Mesothelial cell of epicardium (in vitro differentiated cells): ENCODE results near the gene CORIN. TPM values are rescaled to one million over a fixed set of nuclear protein-coding genes. Genes with fewer than 3 reads are reported as not detected.

Source experiments
- DNase-seq, 2 experiments: peaks; one replicate each; pipeline ENCODE4 v3.0.0; 2021; ENCODE audit warnings: low spot score in 2 of 2; ENCODE audit not compliant: unreplicated experiment in 2 of 2
- H3K27ac Mint-ChIP-seq: 2 replicates; pipeline ENCODE4 v1.8.0; 2021; ENCODE audit warnings: mixed read lengths
- H3K27me3 Mint-ChIP-seq: 2 replicates; pipeline ENCODE4 v1.8.0; 2021; ENCODE audit warnings: low read depth, mixed read lengths
- H3K36me3 Mint-ChIP-seq: 2 replicates; pipeline ENCODE4 v1.8.0; 2021; ENCODE audit warnings: mixed read lengths
- H3K4me1 Mint-ChIP-seq: 2 replicates; pipeline ENCODE4 v1.8.0; 2021; ENCODE audit warnings: mixed read lengths
- H3K4me3 Mint-ChIP-seq: 2 replicates; pipeline ENCODE4 v1.8.0; 2021; ENCODE audit warnings: mild to moderate bottlenecking, moderate library complexity, mixed read lengths
- H3K9me3 Mint-ChIP-seq: 2 replicates; pipeline ENCODE4 v1.8.0; 2021; ENCODE audit warnings: mixed read lengths
- CTCF ChIP-seq: fragments of 200-600 bp; sonication (generic); IDR thresholded peaks from one replicate; pipeline ENCODE4 v1.5.0; 2021; ENCODE audit warnings: antibody characterized with exemption; ENCODE audit not compliant: unreplicated experiment
- total RNA-seq: library from RNA; stranded (reverse); gene quantifications from 3 replicates; pipeline ENCODE4 v1.2.1, GENCODE V29; 2021

Gene CORIN
- total RNA-seq, 1 donor from 2014 or later = 1.5 TPM

DNA sequence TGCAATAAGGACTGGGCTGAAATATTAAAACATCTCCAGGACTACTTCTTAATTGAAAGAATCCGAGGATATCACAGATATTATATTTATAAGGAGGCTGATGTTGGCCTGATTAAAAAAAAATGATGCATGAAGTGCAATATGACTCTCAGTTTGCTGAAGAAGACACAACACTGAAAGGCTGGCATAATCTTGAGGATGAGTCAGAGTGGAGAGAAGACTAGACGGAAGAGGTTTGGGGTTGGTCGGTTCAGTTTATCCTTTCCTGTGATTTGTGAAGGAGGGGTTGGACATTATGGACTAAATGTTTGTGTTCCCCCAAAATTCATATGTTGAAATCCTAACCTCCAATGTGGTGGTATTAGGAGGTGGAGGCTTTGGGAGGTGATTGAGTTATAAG is 170.3 kb downstream of the CORIN start:
- H3K27me3 Mint-ChIP-seq = no peaks in the 10 kb centered on the region
- TF ChIP-seq CTCF = no peak
- peaks cover 5% of the 10 kb centered on the region for H3K4me1 Mint-ChIP-seq
- no peak overlapping the region for H3K4me3 Mint-ChIP-seq
- H3K9me3 Mint-ChIP-seq = no peaks in the 10 kb centered on the region
- no peaks in the 10 kb centered on the region for H3K36me3 Mint-ChIP-seq
- no peak overlapping the region for H3K27ac Mint-ChIP-seq
- no peak for DNase-seq

DNA sequence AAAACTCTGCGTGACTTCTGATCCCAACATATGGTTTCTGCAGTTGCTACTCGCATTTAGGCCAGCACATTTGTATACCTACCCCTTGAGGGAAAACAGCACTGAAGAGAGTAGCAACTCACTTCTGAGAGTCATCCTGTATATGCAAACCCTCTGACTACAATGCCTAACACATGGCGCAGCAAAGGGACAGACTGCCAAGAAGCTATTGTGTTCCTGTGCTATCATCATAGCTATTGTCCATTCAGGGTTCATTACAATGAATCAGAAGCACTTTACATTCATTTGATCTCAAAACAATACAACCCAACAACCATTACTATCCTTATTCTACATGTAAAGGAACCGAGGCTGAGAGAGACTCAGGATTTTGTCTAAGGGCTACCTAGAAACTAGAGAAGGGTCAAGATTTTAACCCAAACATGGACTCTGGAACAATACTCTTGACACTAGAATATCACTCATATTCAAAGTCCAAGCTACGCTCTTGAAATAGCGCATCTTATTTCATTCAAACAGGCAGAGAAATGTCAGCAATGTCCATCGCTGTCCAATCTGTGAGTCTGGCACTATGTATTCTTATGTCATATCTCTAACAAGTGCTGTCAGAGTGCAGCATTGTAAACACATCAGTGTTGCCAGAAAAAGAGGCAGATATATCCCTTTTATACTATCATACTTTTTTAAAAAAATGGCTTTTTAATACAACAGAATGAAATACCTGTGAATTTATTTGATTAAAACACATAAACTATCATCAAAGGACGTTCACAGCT is 173.6 kb downstream of the CORIN start:
- no peak overlapping the region for H3K27ac Mint-ChIP-seq

DNA sequence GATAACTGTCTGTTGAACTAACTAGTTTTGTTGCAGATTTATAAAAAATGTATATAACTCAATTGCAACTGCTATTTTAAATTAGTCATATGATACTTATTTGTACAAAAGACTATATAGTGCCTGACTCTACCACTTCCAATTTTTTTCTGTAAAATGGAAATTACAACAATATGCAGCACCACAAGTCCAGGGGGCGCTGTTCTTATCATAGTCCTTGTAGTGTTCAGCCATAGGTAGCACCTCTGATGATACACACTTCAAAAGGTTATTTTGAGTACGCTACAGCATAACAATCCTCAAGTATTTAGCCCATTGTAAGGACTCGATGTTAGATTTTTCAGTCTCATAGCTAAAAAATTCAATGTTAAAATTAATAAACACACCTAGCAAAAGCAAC is 174.9 kb downstream of the CORIN start:
- Mint-ChIP-seq H3K27ac (no peak overlapping the region), H3K4me3 (no peak overlapping the region), H3K4me1 (no peaks in the 10 kb centered on the region), H3K9me3 (peaks cover 22% of the 10 kb centered on the region), H3K27me3 (no peaks in the 10 kb centered on the region), H3K36me3 (no peaks in the 10 kb centered on the region)
- no peak for DNase-seq
- peak; percentile 40 for TF ChIP-seq CTCF

More for the DNA sequence above, 173.6 kb downstream of the CORIN start:
- no peak overlapping the region for H3K4me3 Mint-ChIP-seq
- peaks cover 16% of the 10 kb centered on the region for H3K9me3 Mint-ChIP-seq
- TF ChIP-seq CTCF = no peak
- no peaks in the 10 kb centered on the region for H3K36me3 Mint-ChIP-seq
- no peak for DNase-seq
- no peaks in the 10 kb centered on the region for H3K27me3 Mint-ChIP-seq
- H3K4me1 Mint-ChIP-seq = peaks cover 5% of the 10 kb centered on the region

DNA sequence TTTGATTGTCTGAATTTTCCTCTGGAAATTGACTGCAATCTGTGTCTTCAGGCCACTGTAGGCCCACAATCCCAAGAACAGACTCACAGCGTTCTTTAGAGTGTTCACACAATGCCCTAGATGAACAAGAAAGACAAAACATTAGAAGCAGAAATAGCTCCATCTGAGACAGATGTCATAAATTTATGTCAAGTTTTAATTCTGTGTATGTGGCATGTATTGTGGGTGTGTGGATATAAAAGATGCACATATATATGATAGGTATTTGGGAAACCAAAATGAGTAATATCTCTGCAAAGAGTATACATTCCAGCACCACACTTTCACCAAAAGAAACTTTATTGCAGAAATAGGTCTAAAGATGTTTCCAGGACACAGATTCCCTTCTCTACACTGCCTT is 176.1 kb downstream of the CORIN start:
- no peak overlapping the region for H3K27ac Mint-ChIP-seq
- H3K27me3 Mint-ChIP-seq = no peaks in the 10 kb centered on the region
- H3K9me3 Mint-ChIP-seq = peaks cover 30% of the 10 kb centered on the region
- no peak for TF ChIP-seq CTCF
- no peak for DNase-seq
- H3K4me3 Mint-ChIP-seq = no peak overlapping the region
- H3K4me1 Mint-ChIP-seq = no peaks in the 10 kb centered on the region
- H3K36me3 Mint-ChIP-seq = peaks cover 1% of the 10 kb centered on the region

GRCh38 chr4:47659342-47659741 is 178.5 kb downstream of the CORIN start:
- no peak for TF ChIP-seq CTCF
- no peak overlapping the region for H3K4me3 Mint-ChIP-seq
- no peak overlapping the region for H3K27ac Mint-ChIP-seq
- H3K9me3 Mint-ChIP-seq = peaks cover 32% of the 10 kb centered on the region
- no peaks in the 10 kb centered on the region for H3K27me3 Mint-ChIP-seq
- peaks cover 2% of the 10 kb centered on the region for H3K36me3 Mint-ChIP-seq
- H3K4me1 Mint-ChIP-seq = no peaks in the 10 kb centered on the region
- no peak for DNase-seq
